ENCODE results near the gene HCK.

GRCh38 chr20:32144898-32145662, 93.0 kb downstream of the HCK start:
- TF ChIP-seq, protein P1, sequence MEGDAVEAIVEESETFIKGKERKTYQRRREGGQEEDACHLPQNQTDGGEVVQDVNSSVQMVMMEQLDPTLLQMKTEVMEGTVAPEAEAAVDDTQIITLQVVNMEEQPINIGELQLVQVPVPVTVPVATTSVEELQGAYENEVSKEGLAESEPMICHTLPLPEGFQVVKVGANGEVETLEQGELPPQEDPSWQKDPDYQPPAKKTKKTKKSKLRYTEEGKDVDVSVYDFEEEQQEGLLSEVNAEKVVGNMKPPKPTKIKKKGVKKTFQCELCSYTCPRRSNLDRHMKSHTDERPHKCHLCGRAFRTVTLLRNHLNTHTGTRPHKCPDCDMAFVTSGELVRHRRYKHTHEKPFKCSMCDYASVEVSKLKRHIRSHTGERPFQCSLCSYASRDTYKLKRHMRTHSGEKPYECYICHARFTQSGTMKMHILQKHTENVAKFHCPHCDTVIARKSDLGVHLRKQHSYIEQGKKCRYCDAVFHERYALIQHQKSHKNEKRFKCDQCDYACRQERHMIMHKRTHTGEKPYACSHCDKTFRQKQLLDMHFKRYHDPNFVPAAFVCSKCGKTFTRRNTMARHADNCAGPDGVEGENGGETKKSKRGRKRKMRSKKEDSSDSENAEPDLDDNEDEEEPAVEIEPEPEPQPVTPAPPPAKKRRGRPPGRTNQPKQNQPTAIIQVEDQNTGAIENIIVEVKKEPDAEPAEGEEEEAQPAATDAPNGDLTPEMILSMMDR (conservative IDR thresholded peaks at IDR 0.05) = no peak
- no peak for TF ChIP-seq ZFX (IDR thresholded peaks at IDR 0.05)

All from C4-2B (cell line).